HEK293 (cell line): ENCODE measurements around the gene PSMF1.

Experiments
- CTCF ChIA-PET: fragments of 350-600 bp; formaldehyde crosslinking; extraction: SDS; loops from one replicate; lab custom pipeline; 2021; ENCODE audit warnings: antibody characterized with exemption; lab: Yijun Ruan, JAX
- POLR2A ChIA-PET: fragments of 300-600 bp; formaldehyde crosslinking; extraction: SDS; loops from one replicate; lab custom pipeline; 2020; ENCODE audit warnings: antibody characterized with exemption, inconsistent platforms; lab: Yijun Ruan, JAX
- H3K27ac ChIP-seq: fragments of 200-500 bp; sonication (Bioruptor generic); 2 replicates; pipeline ENCODE4 v1.5.1; 2014; ENCODE audit warnings: low read depth, low read length, control low read depth, inconsistent platforms; ENCODE audit errors: extremely low read depth
- H3K36me3 ChIP-seq, 2 experiments: fragments of 200-500 bp in 1 of 2; sonication (Bioruptor generic) in 1 of 2; 1 replicate in 1 of 2; 2 replicates in 1 of 2; pipeline ENCODE4 v1.5.1; 2014 to 2017; ENCODE audit warnings: inconsistent platforms in 2 of 2, low read length in 2 of 2; ENCODE audit not compliant: control insufficient read depth in 2 of 2, insufficient read depth in 1 of 2
- H3K4me1 ChIP-seq: fragments of 200-500 bp; sonication (Bioruptor generic); 2 replicates; pipeline ENCODE4 v1.5.1; 2014; ENCODE audit warnings: mild to moderate bottlenecking, low read length, inconsistent platforms; ENCODE audit not compliant: control insufficient read depth, insufficient read depth
- H3K4me3 ChIP-seq: 2 replicates; pipeline ENCODE4 v1.5.1; 2011; ENCODE audit warnings: low read depth, mild to moderate bottlenecking, control low read depth, low read length, moderate library complexity
- H3K9me3 ChIP-seq: fragments of 200-500 bp; sonication (Bioruptor generic); 2 replicates; pipeline ENCODE4 v1.5.1; 2014; ENCODE audit warnings: low read depth, low read length, inconsistent platforms; ENCODE audit not compliant: control insufficient read depth, insufficient read depth
- IKZF3 ChIP-seq: fragments of 450-650 bp; IDR thresholded peaks from 2 replicates; pipeline ENCODE4 v1.5.0; 2018; ENCODE audit warnings: missing biosample characterization, mild to moderate bottlenecking, missing genetic modification characterization, moderate library complexity
- KLF1 ChIP-seq: fragments of 450-650 bp; formaldehyde crosslinking; IDR thresholded peaks from 2 replicates; pipeline ENCODE4 v1.5.1; 2016; ENCODE audit warnings: missing biosample characterization, missing genetic modification characterization
- KLF9 ChIP-seq: fragments of 450-650 bp; formaldehyde crosslinking; IDR thresholded peaks from 2 replicates; pipeline ENCODE4 v1.5.1; 2016; ENCODE audit warnings: missing biosample characterization, missing genetic modification characterization, low read depth
- RBAK ChIP-seq: fragments of 450-650 bp; formaldehyde crosslinking; IDR thresholded peaks from 2 replicates; pipeline ENCODE4 v1.5.1; 2016; ENCODE audit warnings: missing biosample characterization, missing genetic modification characterization
- ZFP69B ChIP-seq: fragments of 450-650 bp; formaldehyde crosslinking; IDR thresholded peaks from 2 replicates; pipeline ENCODE4 v1.5.1; 2016; ENCODE audit warnings: missing biosample characterization, missing genetic modification characterization
- ZNF121 ChIP-seq: fragments of 450-650 bp; formaldehyde crosslinking; IDR thresholded peaks from 2 replicates; pipeline ENCODE4 v1.5.1; 2016; ENCODE audit warnings: missing biosample characterization, missing genetic modification characterization
- ZNF133 ChIP-seq: fragments of 450-650 bp; formaldehyde crosslinking; IDR thresholded peaks from 2 replicates; pipeline ENCODE4 v1.5.1; 2016; ENCODE audit warnings: missing biosample characterization, missing genetic modification characterization
- ZNF248 ChIP-seq: fragments of 450-650 bp; formaldehyde crosslinking; IDR thresholded peaks from 2 replicates; pipeline ENCODE4 v1.5.1; 2017; ENCODE audit warnings: missing biosample characterization, missing genetic modification characterization
- ZNF394 ChIP-seq: fragments of 450-650 bp; formaldehyde crosslinking; IDR thresholded peaks from 2 replicates; pipeline ENCODE4 v1.5.1; 2016; ENCODE audit warnings: missing biosample characterization, missing genetic modification characterization, mild to moderate bottlenecking, moderate library complexity, borderline replicate concordance
- ZNF48 ChIP-seq: fragments of 450-650 bp; formaldehyde crosslinking; IDR thresholded peaks from 2 replicates; pipeline ENCODE4 v1.5.1; 2016; ENCODE audit warnings: missing biosample characterization, missing genetic modification characterization
- ZNF514 ChIP-seq: fragments of 450-650 bp; formaldehyde crosslinking; IDR thresholded peaks from 2 replicates; pipeline ENCODE4 v1.5.1; 2016; ENCODE audit warnings: missing biosample characterization, missing genetic modification characterization
- ZNF549 ChIP-seq: fragments of 450-650 bp; IDR thresholded peaks from 2 replicates; pipeline ENCODE4 v1.5.1; 2018; ENCODE audit warnings: missing biosample characterization, missing genetic modification characterization, mild to moderate bottlenecking, inconsistent platforms, moderate library complexity
- ZNF701 ChIP-seq: fragments of 450-650 bp; formaldehyde crosslinking; IDR thresholded peaks from 2 replicates; pipeline ENCODE4 v1.5.1; 2016; ENCODE audit warnings: missing biosample characterization, missing genetic modification characterization
- ZNF830 ChIP-seq: fragments of 450-650 bp; IDR thresholded peaks from 2 replicates; pipeline ENCODE4 v1.5.0; 2018; ENCODE audit warnings: missing biosample characterization, missing genetic modification characterization, low read depth, mild to moderate bottlenecking, moderate library complexity
- ZSCAN16 ChIP-seq: fragments of 450-650 bp; formaldehyde crosslinking; IDR thresholded peaks from 2 replicates; pipeline ENCODE4 v1.5.1; 2016; ENCODE audit warnings: missing biosample characterization, missing genetic modification characterization
- TF ChIP-seq, protein P1 (sequence below): fragments of 450-650 bp; formaldehyde crosslinking; IDR thresholded peaks from 2 replicates; pipeline ENCODE4 v1.5.1; 2016; ENCODE audit warnings: missing biosample characterization, missing genetic modification characterization
- TF ChIP-seq, protein P2 (sequence below): fragments of 450-650 bp; formaldehyde crosslinking; IDR thresholded peaks from 2 replicates; pipeline ENCODE4 v1.5.1; 2016; ENCODE audit warnings: missing biosample characterization, missing genetic modification characterization
- TF ChIP-seq, protein P3 (sequence below): fragments of 450-650 bp; IDR thresholded peaks from 2 replicates; pipeline ENCODE4 v1.5.1; 2018; ENCODE audit warnings: missing biosample characterization, mild to moderate bottlenecking, missing genetic modification characterization
- TF ChIP-seq, protein P4 (sequence below): fragments of 450-650 bp; formaldehyde crosslinking; IDR thresholded peaks from 2 replicates; pipeline ENCODE4 v1.5.1; 2017; ENCODE audit warnings: missing biosample characterization, missing genetic modification characterization
- TF ChIP-seq, protein P5 (sequence below): fragments of 450-650 bp; formaldehyde crosslinking; IDR thresholded peaks from 2 replicates; pipeline ENCODE4 v1.5.1; 2016; ENCODE audit warnings: missing biosample characterization, missing genetic modification characterization
- TF ChIP-seq, protein P6 (sequence below): fragments of 450-650 bp; formaldehyde crosslinking; IDR thresholded peaks from 2 replicates; pipeline ENCODE4 v1.5.1; 2016; ENCODE audit warnings: missing biosample characterization, missing genetic modification characterization
- TF ChIP-seq, protein P7 (sequence below): fragments of 450-650 bp; formaldehyde crosslinking; IDR thresholded peaks from 2 replicates; pipeline ENCODE4 v1.5.1; 2016; ENCODE audit warnings: missing biosample characterization, missing genetic modification characterization

The PSMF1 gene

DNA sequence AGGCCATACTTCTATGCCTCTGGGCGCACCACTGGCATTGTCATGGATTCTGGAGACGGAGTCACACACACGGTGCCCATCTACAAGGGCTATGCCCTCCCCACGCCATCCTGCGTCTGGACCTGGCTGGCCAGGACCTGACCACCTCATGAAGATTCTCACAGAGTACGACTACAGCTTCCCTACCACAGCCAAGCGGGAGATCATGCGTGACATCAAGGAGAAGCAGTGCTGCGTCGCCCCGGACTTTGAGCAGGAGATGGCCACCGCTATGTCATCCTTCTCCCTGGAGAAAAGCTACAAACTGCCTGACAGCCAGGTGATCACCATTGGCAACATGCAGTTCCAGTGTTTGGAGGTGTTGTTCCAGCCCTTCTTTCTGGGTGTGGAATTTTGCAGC is 42.6 kb downstream of the PSMF1 start:
- H3K27ac ChIP-seq, result no peak overlapping the region
- no peaks in the 10 kb centered on the region for H3K9me3 ChIP-seq
- TF ChIP-seq ZNF248 (tag by site-specific recombination) (no peak), IKZF3 (tag by site-specific recombination) (no peak), ZFP69B (tag by site-specific recombination) (no peak), ZNF701 (tag by site-specific recombination) (no peak), ZSCAN16 (tag by site-specific recombination) (no peak), ZNF121 (tag by site-specific recombination) (no peak), ZNF394 (tag by site-specific recombination) (no peak), ZNF48 (tag by site-specific recombination) (no peak), KLF1 (tag by site-specific recombination) (no peak), ZNF133 (tag by site-specific recombination) (no peak), RBAK (no peak), ZNF549 (tag by site-specific recombination) (no peak)
- TF ChIP-seq, protein P1, sequence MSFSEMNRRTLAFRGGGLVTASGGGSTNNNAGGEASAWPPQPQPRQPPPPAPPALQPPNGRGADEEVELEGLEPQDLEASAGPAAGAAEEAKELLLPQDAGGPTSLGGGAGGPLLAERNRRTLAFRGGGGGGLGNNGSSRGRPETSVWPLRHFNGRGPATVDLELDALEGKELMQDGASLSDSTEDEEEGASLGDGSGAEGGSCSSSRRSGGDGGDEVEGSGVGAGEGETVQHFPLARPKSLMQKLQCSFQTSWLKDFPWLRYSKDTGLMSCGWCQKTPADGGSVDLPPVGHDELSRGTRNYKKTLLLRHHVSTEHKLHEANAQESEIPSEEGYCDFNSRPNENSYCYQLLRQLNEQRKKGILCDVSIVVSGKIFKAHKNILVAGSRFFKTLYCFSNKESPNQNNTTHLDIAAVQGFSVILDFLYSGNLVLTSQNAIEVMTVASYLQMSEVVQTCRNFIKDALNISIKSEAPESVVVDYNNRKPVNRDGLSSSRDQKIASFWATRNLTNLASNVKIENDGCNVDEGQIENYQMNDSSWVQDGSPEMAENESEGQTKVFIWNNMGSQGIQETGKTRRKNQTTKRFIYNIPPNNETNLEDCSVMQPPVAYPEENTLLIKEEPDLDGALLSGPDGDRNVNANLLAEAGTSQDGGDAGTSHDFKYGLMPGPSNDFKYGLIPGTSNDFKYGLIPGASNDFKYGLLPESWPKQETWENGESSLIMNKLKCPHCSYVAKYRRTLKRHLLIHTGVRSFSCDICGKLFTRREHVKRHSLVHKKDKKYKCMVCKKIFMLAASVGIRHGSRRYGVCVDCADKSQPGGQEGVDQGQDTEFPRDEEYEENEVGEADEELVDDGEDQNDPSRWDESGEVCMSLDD (tag by site-specific recombination), result no peak
- TF ChIP-seq, protein P2, sequence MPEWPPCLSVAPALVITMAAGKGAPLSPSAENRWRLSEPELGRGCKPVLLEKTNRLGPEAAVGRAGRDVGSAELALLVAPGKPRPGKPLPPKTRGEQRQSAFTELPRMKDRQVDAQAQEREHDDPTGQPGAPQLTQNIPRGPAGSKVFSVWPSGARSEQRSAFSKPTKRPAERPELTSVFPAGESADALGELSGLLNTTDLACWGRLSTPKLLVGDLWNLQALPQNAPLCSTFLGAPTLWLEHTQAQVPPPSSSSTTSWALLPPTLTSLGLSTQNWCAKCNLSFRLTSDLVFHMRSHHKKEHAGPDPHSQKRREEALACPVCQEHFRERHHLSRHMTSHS (tag by site-specific recombination), result no peak
- TF ChIP-seq, protein P3, sequence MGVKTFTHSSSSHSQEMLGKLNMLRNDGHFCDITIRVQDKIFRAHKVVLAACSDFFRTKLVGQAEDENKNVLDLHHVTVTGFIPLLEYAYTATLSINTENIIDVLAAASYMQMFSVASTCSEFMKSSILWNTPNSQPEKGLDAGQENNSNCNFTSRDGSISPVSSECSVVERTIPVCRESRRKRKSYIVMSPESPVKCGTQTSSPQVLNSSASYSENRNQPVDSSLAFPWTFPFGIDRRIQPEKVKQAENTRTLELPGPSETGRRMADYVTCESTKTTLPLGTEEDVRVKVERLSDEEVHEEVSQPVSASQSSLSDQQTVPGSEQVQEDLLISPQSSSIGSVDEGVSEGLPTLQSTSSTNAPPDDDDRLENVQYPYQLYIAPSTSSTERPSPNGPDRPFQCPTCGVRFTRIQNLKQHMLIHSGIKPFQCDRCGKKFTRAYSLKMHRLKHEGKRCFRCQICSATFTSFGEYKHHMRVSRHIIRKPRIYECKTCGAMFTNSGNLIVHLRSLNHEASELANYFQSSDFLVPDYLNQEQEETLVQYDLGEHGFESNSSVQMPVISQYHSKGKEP (tag by site-specific recombination), result no peak
- H3K4me3 ChIP-seq, result no peak overlapping the region
- POLR2A ChIA-PET, result no interaction called here
- H3K36me3 ChIP-seq, result peaks cover 9 to 63% of the 10 kb centered on the region in 2 experiments
- no peaks in the 10 kb centered on the region for H3K4me1 ChIP-seq
- CTCF ChIA-PET, result interaction anchor here (0.8 kb wide), 1 partner anchor 25 kb away, joined by 3 read pairs; no protein-coding TSS in a partner anchor

DNA sequence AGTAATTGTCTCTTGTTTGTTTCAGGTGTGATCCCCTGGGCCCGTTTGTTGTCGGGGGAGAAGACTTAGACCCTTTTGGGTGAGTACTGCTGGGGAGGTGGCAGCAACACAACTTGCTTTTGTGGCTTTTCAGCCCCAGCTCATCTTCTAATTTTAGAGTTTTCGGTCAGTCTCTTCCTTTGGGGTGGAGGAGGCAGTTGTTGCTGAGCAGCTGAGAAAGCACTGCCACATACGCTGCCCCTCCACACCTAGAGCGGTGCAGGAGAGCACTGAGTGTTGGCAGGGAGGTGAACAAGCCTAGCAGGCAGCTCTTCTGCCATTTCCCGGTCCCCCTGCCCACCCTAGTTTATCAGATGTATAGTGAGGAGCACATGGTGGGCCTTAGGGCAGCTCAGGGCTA is 44.7 kb downstream of the PSMF1 start:
- no peak overlapping the region for H3K27ac ChIP-seq
- no peaks in the 10 kb centered on the region for H3K4me1 ChIP-seq
- ChIA-PET CTCF (interaction anchor here (1.0 kb wide), 1 partner anchor 54 kb away, joined by 7 read pairs; no protein-coding TSS in a partner anchor), POLR2A (no interaction called here)
- H3K36me3 ChIP-seq, result peaks cover 20 to 81% of the 10 kb centered on the region in 2 experiments
- H3K9me3 ChIP-seq, result no peaks in the 10 kb centered on the region
- no peak overlapping the region for H3K4me3 ChIP-seq
- TF ChIP-seq, protein P4, sequence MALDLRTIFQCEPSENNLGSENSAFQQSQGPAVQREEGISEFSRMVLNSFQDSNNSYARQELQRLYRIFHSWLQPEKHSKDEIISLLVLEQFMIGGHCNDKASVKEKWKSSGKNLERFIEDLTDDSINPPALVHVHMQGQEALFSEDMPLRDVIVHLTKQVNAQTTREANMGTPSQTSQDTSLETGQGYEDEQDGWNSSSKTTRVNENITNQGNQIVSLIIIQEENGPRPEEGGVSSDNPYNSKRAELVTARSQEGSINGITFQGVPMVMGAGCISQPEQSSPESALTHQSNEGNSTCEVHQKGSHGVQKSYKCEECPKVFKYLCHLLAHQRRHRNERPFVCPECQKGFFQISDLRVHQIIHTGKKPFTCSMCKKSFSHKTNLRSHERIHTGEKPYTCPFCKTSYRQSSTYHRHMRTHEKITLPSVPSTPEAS (tag by site-specific recombination), result no peak
- TF ChIP-seq ZNF514 (tag by site-specific recombination) (no peak), ZNF830 (no peak), KLF9 (tag by site-specific recombination) (no peak)
- TF ChIP-seq, protein P5, sequence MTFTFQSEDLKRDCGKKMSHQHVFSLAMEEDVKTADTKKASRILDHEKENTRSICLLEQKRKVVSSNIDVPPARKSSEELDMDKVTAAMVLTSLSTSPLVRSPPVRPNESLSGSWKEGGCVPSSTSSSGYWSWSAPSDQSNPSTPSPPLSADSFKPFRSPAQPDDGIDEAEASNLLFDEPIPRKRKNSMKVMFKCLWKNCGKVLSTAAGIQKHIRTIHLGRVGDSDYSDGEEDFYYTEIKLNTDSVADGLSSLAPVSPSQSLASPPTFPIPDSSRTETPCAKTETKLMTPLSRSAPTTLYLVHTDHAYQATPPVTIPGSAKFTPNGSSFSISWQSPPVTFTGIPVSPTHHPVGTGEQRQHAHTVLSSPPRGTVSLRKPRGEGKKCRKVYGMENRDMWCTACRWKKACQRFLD, result no peak
- TF ChIP-seq, protein P3 (tag by site-specific recombination), result no peak
- TF ChIP-seq, protein P6, sequence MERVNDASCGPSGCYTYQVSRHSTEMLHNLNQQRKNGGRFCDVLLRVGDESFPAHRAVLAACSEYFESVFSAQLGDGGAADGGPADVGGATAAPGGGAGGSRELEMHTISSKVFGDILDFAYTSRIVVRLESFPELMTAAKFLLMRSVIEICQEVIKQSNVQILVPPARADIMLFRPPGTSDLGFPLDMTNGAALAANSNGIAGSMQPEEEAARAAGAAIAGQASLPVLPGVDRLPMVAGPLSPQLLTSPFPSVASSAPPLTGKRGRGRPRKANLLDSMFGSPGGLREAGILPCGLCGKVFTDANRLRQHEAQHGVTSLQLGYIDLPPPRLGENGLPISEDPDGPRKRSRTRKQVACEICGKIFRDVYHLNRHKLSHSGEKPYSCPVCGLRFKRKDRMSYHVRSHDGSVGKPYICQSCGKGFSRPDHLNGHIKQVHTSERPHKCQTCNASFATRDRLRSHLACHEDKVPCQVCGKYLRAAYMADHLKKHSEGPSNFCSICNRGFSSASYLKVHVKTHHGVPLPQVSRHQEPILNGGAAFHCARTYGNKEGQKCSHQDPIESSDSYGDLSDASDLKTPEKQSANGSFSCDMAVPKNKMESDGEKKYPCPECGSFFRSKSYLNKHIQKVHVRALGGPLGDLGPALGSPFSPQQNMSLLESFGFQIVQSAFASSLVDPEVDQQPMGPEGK (tag by site-specific recombination), result no peak
- TF ChIP-seq, protein P7, sequence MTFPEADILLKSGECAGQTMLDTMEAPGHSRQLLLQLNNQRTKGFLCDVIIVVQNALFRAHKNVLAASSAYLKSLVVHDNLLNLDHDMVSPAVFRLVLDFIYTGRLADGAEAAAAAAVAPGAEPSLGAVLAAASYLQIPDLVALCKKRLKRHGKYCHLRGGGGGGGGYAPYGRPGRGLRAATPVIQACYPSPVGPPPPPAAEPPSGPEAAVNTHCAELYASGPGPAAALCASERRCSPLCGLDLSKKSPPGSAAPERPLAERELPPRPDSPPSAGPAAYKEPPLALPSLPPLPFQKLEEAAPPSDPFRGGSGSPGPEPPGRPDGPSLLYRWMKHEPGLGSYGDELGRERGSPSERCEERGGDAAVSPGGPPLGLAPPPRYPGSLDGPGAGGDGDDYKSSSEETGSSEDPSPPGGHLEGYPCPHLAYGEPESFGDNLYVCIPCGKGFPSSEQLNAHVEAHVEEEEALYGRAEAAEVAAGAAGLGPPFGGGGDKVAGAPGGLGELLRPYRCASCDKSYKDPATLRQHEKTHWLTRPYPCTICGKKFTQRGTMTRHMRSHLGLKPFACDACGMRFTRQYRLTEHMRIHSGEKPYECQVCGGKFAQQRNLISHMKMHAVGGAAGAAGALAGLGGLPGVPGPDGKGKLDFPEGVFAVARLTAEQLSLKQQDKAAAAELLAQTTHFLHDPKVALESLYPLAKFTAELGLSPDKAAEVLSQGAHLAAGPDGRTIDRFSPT (tag by site-specific recombination), result no peak
